RWPE2 (cell line): Measurements from ENCODE around the gene RNF31.
A peak's percentile ranks its signal among the peaks of the same experiment; 100 is the strongest.

ENCODE experiments used
- ATAC-seq: fragments of 200-7000 bp; cut with Tn5 transposase; 3 replicates; pipeline ENCODE4 v1.9.1; 2021; ENCODE audit warnings: low read depth
- DNase-seq: peaks from one replicate; pipeline ENCODE4 v3.0.0-alpha.2; 2020; ENCODE audit warnings: low spot score
- H3K27ac ChIP-seq: fragments of 450-650 bp; 2 replicates; pipeline ENCODE4 v1.5.1; 2017; ENCODE audit warnings: mild to moderate bottlenecking; ENCODE audit not compliant: poor library complexity, severe bottlenecking
- H3K27me3 ChIP-seq: fragments of 250-450 bp; sonication (Bioruptor Pico); 2 replicates; pipeline ENCODE4 v1.5.1; 2021; ENCODE audit warnings: mild to moderate bottlenecking, moderate library complexity; ENCODE audit not compliant: insufficient read depth, poor library complexity, severe bottlenecking
- H3K36me3 ChIP-seq: fragments of 250-450 bp; sonication (Bioruptor Pico); 2 replicates; pipeline ENCODE4 v1.5.1; 2020; ENCODE audit warnings: low read depth, mild to moderate bottlenecking, moderate library complexity
- H3K4me1 ChIP-seq: fragments of 250-450 bp; sonication (Bioruptor Pico); 2 replicates; pipeline ENCODE4 v1.5.1; 2021; ENCODE audit warnings: mild to moderate bottlenecking, moderate library complexity; ENCODE audit not compliant: insufficient read depth, poor library complexity, severe bottlenecking
- H3K4me3 ChIP-seq: fragments of 250-450 bp; sonication (Bioruptor Pico); 2 replicates; pipeline ENCODE4 v1.5.1; 2021; ENCODE audit warnings: mild to moderate bottlenecking, moderate library complexity; ENCODE audit not compliant: severe bottlenecking
- H3K9me3 ChIP-seq: fragments of 250-450 bp; sonication (Bioruptor Pico); 2 replicates; pipeline ENCODE4 v1.5.1; 2021; ENCODE audit warnings: mild to moderate bottlenecking, moderate library complexity; ENCODE audit not compliant: severe bottlenecking
- TF ChIP-seq, protein P1 (sequence below): fragments of 450-650 bp; IDR thresholded peaks from one replicate; pipeline ENCODE4 v1.5.1; 2017; ENCODE audit warnings: mild to moderate bottlenecking, moderate library complexity; ENCODE audit not compliant: poor library complexity, severe bottlenecking

The RNF31 gene

GRCh38 chr14:24179294-24179960, 32.1 kb downstream of the RNF31 start:
- DNase-seq (peak; percentile 62), ATAC-seq (no peak; the same call in 2 of the 3 replicates)
- no peaks in the 10 kb centered on the region for H3K4me1 ChIP-seq
- peaks cover 46% of the 10 kb centered on the region for H3K36me3 ChIP-seq
- H3K27me3 ChIP-seq, result no peaks in the 10 kb centered on the region
- TF ChIP-seq, protein P1, sequence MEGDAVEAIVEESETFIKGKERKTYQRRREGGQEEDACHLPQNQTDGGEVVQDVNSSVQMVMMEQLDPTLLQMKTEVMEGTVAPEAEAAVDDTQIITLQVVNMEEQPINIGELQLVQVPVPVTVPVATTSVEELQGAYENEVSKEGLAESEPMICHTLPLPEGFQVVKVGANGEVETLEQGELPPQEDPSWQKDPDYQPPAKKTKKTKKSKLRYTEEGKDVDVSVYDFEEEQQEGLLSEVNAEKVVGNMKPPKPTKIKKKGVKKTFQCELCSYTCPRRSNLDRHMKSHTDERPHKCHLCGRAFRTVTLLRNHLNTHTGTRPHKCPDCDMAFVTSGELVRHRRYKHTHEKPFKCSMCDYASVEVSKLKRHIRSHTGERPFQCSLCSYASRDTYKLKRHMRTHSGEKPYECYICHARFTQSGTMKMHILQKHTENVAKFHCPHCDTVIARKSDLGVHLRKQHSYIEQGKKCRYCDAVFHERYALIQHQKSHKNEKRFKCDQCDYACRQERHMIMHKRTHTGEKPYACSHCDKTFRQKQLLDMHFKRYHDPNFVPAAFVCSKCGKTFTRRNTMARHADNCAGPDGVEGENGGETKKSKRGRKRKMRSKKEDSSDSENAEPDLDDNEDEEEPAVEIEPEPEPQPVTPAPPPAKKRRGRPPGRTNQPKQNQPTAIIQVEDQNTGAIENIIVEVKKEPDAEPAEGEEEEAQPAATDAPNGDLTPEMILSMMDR, result no peak
- no peak overlapping the region for H3K27ac ChIP-seq
- no peak overlapping the region for H3K4me3 ChIP-seq
- no peaks in the 10 kb centered on the region for H3K9me3 ChIP-seq

DNA sequence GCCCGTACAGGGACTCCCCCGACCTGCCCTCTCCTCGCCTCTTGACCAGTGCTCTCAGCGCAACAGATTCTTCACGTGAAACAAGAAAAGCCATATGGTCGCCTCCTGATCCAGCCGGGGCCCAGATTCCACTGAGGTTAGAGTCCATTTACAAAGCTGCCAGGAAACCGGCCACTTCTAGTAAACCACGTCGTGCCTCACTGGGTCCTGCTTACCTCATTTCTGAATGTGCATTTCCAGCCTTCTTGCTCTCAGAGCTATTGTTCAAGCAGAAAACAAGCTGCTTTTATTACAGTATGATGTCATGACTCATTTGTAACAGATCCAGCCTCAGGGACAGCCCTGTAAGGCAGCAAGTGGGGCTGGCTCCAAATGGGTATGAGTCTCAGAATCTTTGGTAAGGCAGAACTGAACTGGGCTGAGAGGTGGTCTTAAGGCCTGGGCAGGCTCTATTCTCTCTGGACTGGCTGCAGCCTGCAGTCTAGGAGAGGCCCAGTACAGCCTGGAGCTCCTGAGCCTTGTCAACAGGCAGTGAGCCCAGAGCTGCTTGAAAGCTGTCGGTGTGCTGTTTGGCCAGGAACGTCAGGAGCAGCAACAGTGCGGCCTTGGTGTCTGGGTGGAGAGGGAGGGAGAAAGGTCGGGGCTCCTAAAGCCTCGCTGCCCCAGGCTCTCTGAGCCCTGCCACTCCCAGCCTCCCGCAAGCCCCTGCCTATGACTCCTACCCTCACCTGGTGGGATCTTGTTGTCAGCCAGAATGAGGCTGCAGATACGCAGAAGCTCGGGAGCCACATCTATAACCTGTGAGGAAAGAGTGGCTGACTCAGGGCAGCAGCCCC, 32.9 kb downstream of the RNF31 start:
- H3K36me3 ChIP-seq, result peaks cover 54% of the 10 kb centered on the region
- ATAC-seq, result peak; percentile 8; the same call in 2 of the 3 replicates
- H3K27ac ChIP-seq, result no peak overlapping the region
- no peaks in the 10 kb centered on the region for H3K27me3 ChIP-seq
- TF ChIP-seq, protein P1, result no peak
- peak; percentile 63 for DNase-seq
- H3K4me1 ChIP-seq, result no peaks in the 10 kb centered on the region
- H3K9me3 ChIP-seq, result no peaks in the 10 kb centered on the region
- H3K4me3 ChIP-seq, result no peak overlapping the region

- Histone ChIP-seq H3K4me1 (no peaks in the 10 kb centered on the region), H3K36me3 (peaks cover 67% of the 10 kb centered on the region), H3K9me3 (no peaks in the 10 kb centered on the region), H3K27me3 (no peaks in the 10 kb centered on the region), H3K4me3 (no peak overlapping the region), H3K27ac (no peak overlapping the region)
- no peak; the same call in 2 of the 3 replicates for ATAC-seq
- TF ChIP-seq, protein P1, result no peak
- peak; percentile 68 for DNase-seq
These were observed 34.2 kb downstream of the RNF31 start for GRCh38 chr14:24181371-24182077.

- Histone ChIP-seq H3K27me3 (no peaks in the 10 kb centered on the region), H3K36me3 (peaks cover 75% of the 10 kb centered on the region), H3K4me1 (no peaks in the 10 kb centered on the region), H3K27ac (no peak overlapping the region), H3K9me3 (no peaks in the 10 kb centered on the region), H3K4me3 (no peak overlapping the region)
- no peak for ATAC-seq
- peak; percentile 57 for DNase-seq
- TF ChIP-seq, protein P1, result no peak
These were observed 35.0 kb downstream of the RNF31 start for GRCh38 chr14:24182110-24182882.
